Aorta (tissue), 5 donors: ENCODE data around the gene FMNL2. TPM values are rescaled to one million over a fixed set of nuclear protein-coding genes. Genes with fewer than 3 reads are reported as not detected.

Source experiments
- ATAC-seq: fragments of 200-7000 bp; cut with Tn5 transposase; one replicate; pipeline ENCODE4 v1.9.1; 2022; ENCODE audit warnings: moderate library complexity; ENCODE audit not compliant: low FRiP score
- DNase-seq, 2 donors: peaks; one replicate each; pipeline ENCODE4 v3.0.0-alpha.2; 2020
- H3K27ac ChIP-seq, 2 donors: one replicate each; pipeline ENCODE4 v1.5.1; 2013; ENCODE audit warnings: low read length in 2 of 2, mild to moderate bottlenecking in 2 of 2, moderate library complexity in 2 of 2, control low read depth in 1 of 2, inconsistent platforms in 1 of 2, low read depth in 1 of 2
- H3K27me3 ChIP-seq, 2 donors: one replicate each; pipeline ENCODE4 v1.6.1; 2013; ENCODE audit warnings: control low read depth in 1 of 2, low read length in 1 of 2, mild to moderate bottlenecking in 1 of 2, moderate library complexity in 1 of 2; ENCODE audit not compliant: insufficient read depth in 2 of 2, control insufficient read depth in 1 of 2
- H3K36me3 ChIP-seq, 2 donors: one replicate each; pipeline ENCODE4 v1.6.1; 2013; ENCODE audit warnings: control low read depth in 1 of 2, low read length in 1 of 2, mild to moderate bottlenecking in 1 of 2; ENCODE audit not compliant: insufficient read depth in 2 of 2, control insufficient read depth in 1 of 2
- H3K4me1 ChIP-seq, 2 donors: one replicate each; pipeline ENCODE4 v1.6.1; 2013; ENCODE audit warnings: low read length in 2 of 2, control low read depth in 1 of 2, mild to moderate bottlenecking in 1 of 2, moderate library complexity in 1 of 2; ENCODE audit not compliant: insufficient read depth in 2 of 2, control insufficient read depth in 1 of 2
- H3K4me3 ChIP-seq, 2 donors: one replicate each; pipeline ENCODE4 v1.5.1; 2013; ENCODE audit warnings: low read length in 2 of 2, control low read depth in 1 of 2, mild to moderate bottlenecking in 1 of 2
- H3K9me3 ChIP-seq: one replicate; pipeline ENCODE4 v1.6.1; 2013; ENCODE audit warnings: mild to moderate bottlenecking, low read length; ENCODE audit not compliant: control insufficient read depth
- WGBS, 2 donors: extraction: QIAGEN DNeasy Blood & Tissue Kit; methylation state at CpG; one replicate each; pipeline ENCODE4 v1.1.7; 2013; 5-methylcytosine and 5-hydroxymethylcytosine counted together
- intact Hi-C, 2 donors: fragments of 100-400 bp; cut with DNase I; formaldehyde crosslinking; loops; one replicate each; pipeline versions ENCODE4 v1.14.2 to v1.15.0; 2022
- polyA plus RNA-seq, 2 donors: library from polyadenylated mRNA; stranded (reverse); fragments of 200-250 nt; gene quantifications; one replicate each; pipeline ENCODE4 v1.2.3, GENCODE V29; 2013
- total RNA-seq, 2 donors: library from RNA; stranded (reverse); fragmentation: NEBNext Ultra II Directional; extraction: Animal tissue kit (Norgen Biotek cat#: 25700); gene quantifications; one replicate each; pipeline ENCODE4 v1.2.1, GENCODE V29; 2021
- donor health status: healthy with polysubstance abuse.
- donor health status: Bipolar disorder and iron deficiency.
- donor health status: DM: no; HTN: no; CAD: no.
- donor health status: DM: no; HTN: no; CAD: no.
- donor health status: DM: yes; HTN: yes; CAD: no.

The FMNL2 gene
- total and polyA plus RNA-seq, 4 donors = 10.7 to 55.1 (median 33.7) TPM

DNA sequence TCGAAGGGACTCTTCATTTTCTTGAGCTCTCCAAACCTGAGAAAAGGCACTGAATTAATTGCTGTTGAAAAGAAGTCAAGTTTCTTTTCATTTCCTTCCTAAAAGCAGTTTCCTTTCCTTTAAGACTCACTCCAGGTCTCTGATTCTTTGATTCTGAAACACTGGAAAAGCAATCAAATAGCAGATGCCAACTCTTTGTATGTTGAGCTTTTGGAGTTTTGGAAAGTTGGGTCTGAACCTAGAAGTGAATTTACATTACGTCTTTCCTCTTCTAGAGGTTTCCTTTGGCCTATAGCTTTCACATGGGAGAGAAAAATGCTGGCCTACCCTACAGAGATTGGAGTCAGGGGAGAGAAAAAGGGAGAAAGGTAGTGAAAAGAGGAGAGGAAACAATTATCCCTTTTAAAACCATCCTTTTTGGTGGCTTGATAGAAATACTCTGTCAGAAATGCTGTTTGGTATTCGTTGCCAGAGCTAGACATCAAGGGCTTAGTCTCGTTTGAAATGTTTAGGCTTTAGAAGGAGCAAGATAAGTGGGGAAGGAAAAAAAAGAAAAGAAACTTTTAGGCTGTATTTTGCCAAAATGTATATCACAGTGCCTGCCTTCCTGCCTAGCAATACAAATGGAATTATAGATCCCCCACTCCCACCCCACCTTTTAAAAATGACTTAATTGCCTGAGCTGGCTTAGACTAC is 194.6 kb downstream of the FMNL2 start:
- DNase-seq (no peak), ATAC-seq (no peak)
- WGBS, 2 donors = 24 to 37% methylated on average over 4 of the region's 4 CpGs
- intact Hi-C loops = loop anchor here in 1 of 2 donors (10.0 kb wide), 2 partner anchors 55 to 125 kb away; no protein-coding TSS in a partner anchor
- no peaks in the 10 kb centered on the region for H3K27me3 ChIP-seq
- peaks cover 5 to 7% of the 10 kb centered on the region in 2 donors for H3K4me1 ChIP-seq
- H3K36me3 ChIP-seq = no peaks in the 10 kb centered on the region
- H3K9me3 ChIP-seq = no peaks in the 10 kb centered on the region
- no peak overlapping the region for H3K4me3 ChIP-seq
- H3K27ac ChIP-seq = peak overlapping the region; percentile 36 to 87

DNA sequence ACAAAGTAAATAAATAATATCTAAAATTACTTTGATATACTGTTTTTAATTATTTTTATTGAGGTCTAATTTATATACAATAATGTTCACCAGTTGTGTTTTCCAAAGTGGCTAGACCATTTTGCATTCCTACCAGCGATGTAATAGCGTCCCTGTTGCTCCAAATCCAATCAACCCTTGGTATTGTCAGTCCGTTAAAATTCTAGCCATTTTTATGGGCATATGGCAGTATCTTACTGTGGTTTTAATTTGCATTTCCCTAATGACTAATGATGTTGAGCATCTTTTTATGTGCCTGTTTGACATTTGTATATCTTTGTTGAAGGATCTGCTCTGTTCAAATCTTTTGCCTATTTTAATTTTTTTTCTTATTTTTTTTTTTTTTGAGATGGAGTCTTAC is 197.3 kb downstream of the FMNL2 start:
- no peak for ATAC-seq
- Histone ChIP-seq H3K4me3 (no peak overlapping the region), H3K27me3 (no peaks in the 10 kb centered on the region), H3K36me3 (no peaks in the 10 kb centered on the region), H3K4me1 (peaks cover 0 to 17% of the 10 kb centered on the region in 2 donors), H3K9me3 (no peaks in the 10 kb centered on the region), H3K27ac (no peak overlapping the region)
- 64% methylated on average over 3 of the region's 3 CpGs for WGBS, 2 donors
- DNase-seq = no peak
- intact Hi-C loops = loop anchor here in 1 of 2 donors (10.0 kb wide), 2 partner anchors 57 to 127 kb away; no protein-coding TSS in a partner anchor

DNA sequence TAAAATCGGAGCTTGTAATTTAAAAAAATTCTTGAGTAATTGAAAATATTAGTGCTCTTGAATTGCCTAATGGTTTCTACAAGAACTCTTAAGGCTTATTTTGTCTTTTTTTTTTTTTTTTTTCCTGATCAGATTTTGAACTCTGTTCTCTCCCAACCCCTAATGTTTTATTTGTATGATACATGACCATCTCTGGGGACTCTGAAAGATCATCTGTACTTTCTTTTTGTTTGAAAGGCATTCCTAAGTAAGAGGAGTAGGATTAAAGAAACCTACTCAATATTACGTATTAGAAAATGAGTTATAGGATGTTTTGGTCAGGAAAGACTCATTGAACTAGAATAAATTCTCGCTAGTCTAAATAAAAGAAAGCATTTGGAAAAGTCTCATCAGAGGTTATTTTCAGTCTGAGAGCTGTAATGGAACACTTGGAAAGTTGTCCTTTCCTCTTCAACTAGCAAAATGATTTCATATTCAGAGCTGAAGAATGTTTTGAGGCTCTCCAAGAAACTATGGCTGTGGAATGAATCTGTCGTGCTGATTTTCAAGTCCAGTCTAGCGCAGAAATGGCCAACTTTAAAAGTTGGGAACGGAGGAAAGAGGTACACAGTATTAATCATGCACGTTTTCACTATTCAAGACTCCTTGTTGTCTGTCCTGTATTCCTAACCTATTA is 199.6 kb downstream of the FMNL2 start:
- no peaks in the 10 kb centered on the region for H3K9me3 ChIP-seq
- DNase-seq (no peak), ATAC-seq (peak; percentile 72)
- peak overlapping the region; percentile 44 to 97 for H3K27ac ChIP-seq
- WGBS, 2 donors = 4 to 11% methylated on average over 7 of the region's 7 CpGs
- H3K4me1 ChIP-seq = peaks cover 0 to 15% of the 10 kb centered on the region in 2 donors
- peak overlapping the region in 1 of 2 donors; percentile 41 for H3K4me3 ChIP-seq
- H3K36me3 ChIP-seq = no peaks in the 10 kb centered on the region
- H3K27me3 ChIP-seq = no peaks in the 10 kb centered on the region
- intact Hi-C loops = loop anchor here in 1 of 2 donors (10.0 kb wide), 2 partner anchors 60 to 130 kb away; no protein-coding TSS in a partner anchor

DNA sequence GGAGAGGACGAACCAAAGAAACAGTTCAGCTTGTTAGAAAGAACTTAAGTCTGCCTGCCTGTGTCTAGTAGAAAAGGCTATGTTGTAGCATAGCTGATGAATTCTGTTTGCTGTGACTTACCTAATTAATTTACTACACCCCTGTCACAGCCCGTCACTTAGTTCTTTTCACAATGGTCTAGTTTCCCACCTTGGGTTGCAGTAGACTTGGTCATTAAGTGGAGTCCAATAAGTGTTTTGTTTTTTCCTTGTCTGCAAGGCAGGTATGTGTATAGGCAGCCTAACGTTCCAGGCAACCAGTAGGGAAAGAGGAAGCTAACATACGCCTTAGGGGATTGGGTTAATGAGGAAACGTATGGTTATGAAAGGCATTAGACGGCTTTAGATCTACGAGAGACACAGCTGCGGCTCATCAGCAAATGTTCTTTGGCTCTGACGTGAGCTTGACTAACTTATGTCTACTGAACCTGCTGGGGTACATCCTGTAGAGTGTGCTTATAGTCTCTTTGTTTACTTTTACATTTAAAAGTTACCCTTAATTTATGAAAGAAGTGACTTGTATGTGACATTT is 202.2 kb downstream of the FMNL2 start:
- Histone ChIP-seq H3K27ac (no peak overlapping the region), H3K4me1 (peaks cover 0 to 15% of the 10 kb centered on the region in 2 donors), H3K27me3 (no peaks in the 10 kb centered on the region), H3K9me3 (no peaks in the 10 kb centered on the region), H3K4me3 (no peak overlapping the region), H3K36me3 (no peaks in the 10 kb centered on the region)
- ATAC-seq = no peak
- intact Hi-C loops = loop anchor here in 1 of 2 donors (10.0 kb wide), 2 partner anchors 62 to 132 kb away; no protein-coding TSS in a partner anchor
- no peak for DNase-seq
- 70 to 75% methylated on average over 9 of the region's 9 CpGs for WGBS, 2 donors

DNA sequence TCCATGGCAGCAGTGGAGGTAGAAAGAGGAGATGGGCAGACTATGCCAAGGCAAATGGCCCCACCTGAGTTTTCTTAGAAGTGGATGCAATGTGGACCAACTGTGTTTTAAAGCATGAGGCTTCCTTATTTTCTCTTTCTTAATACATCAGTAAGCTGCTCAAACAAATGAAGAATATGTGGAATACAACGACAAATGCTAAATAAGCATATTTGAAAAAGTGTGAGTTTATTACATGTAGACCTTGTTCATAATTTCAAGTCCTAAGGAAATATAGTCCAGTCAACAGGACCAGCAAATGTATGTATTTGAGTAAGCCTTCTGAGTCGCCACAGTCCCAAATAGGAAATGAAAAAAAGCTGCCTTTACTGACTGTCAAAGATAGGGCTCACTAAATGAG is 204.4 kb downstream of the FMNL2 start:
- intact Hi-C loops = loop anchor here in 1 of 2 donors (10.0 kb wide), 2 partner anchors 65 to 135 kb away; no protein-coding TSS in a partner anchor

DNA sequence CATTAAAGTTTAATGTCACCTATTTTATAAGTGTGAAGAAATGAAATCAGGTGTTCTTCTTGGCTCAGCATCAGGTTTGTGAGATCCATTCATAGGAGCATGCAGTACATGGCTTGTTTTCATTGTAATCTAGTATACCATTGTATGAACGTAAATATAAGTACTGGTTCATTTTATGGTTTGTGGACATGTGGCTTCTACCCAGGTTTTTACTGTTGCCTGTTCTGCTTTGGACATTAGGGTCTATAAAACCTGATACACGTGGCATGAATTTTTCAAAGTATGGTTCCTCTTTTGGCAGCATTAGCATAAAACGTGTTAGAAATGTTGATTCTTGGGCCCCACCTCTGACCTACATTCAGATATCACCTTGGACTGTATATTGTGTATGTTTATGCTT is 206.7 kb downstream of the FMNL2 start:
- no peaks in the 10 kb centered on the region for H3K9me3 ChIP-seq
- ATAC-seq = no peak
- H3K27me3 ChIP-seq = no peaks in the 10 kb centered on the region
- 92 to 94% methylated on average over 3 of the region's 3 CpGs for WGBS, 2 donors
- H3K4me3 ChIP-seq = no peak overlapping the region
- H3K36me3 ChIP-seq = no peaks in the 10 kb centered on the region
- intact Hi-C loops = loop anchor here in 1 of 2 donors (5.0 kb wide), 1 partner anchor 39 kb away; no protein-coding TSS in a partner anchor
- no peak for DNase-seq
- peaks cover 2 to 12% of the 10 kb centered on the region in 2 donors for H3K4me1 ChIP-seq
- H3K27ac ChIP-seq = no peak overlapping the region

More for the DNA sequence above, 204.4 kb downstream of the FMNL2 start:
- ATAC-seq (no peak), DNase-seq (no peak)
- H3K9me3 ChIP-seq = no peaks in the 10 kb centered on the region
- no peaks in the 10 kb centered on the region for H3K27me3 ChIP-seq
- H3K27ac ChIP-seq = no peak overlapping the region
- H3K36me3 ChIP-seq = no peaks in the 10 kb centered on the region
- 98 to 99% methylated on average over 2 of the region's 2 CpGs for WGBS, 2 donors
- peaks cover 2 to 19% of the 10 kb centered on the region in 2 donors for H3K4me1 ChIP-seq
- no peak overlapping the region for H3K4me3 ChIP-seq

DNA sequence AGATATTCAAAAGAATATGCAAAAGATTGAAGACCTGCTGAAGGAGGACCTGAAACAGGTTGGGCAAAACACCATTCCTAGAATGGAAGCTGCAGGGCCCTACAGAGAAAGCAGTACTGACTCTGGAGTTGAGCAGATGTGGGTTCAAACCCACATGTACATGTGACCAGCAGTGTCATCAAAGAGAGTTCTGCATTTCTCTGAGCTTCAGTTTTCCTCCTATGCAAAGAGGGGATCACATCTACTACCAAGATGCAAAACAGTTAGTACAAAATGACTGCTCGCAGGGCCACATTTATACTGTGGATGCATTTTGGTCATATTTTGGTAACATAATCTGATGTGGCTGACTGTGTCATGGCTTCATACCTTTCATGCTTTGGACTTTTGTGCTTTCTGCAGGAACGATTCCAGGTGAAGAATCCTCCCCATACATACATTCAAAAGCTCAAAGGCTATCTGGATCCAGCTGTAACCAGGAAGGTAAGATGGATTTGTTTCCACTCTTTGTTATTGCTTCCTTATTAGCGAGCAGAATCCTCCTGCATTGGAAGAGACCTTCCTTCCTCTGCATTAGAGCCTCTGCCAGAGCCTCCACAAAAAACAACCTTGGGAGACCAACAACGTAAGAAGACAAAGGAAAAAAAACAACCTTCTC is 207.5 kb downstream of the FMNL2 start:
- peak overlapping the region; percentile 63 to 80 for H3K27ac ChIP-seq
- WGBS, 2 donors = 62 to 67% methylated on average over 4 of the region's 4 CpGs
- ATAC-seq = no peak

DNA sequence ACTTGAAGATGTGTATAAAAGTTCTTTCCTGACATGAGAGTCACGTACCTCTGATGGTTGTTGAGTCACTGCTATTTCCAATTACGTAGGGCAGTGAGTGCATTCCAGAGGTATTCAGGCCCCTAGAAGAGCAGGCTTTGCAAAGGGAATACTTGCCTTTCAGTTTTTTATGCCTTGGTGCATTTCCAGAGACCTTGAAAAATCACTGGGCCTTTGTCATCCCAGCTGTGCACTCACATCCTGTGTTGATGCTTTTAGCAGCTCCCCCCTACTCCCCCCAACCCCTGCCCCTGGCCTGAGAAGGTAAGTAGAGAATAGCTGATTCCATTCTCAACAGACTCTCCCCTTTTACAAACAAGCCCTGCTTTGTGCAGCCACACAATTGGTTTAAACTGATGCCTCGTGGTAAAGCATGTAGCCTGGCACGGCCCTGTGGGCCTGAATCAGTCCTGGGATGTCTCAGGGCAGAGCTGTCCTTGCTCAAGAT is 208.1 kb downstream of the FMNL2 start:
- 5 to 10% methylated on average over 4 of the region's 4 CpGs for WGBS, 2 donors
- no peak for DNase-seq
- Histone ChIP-seq H3K27me3 (no peaks in the 10 kb centered on the region), H3K4me3 (no peak overlapping the region), H3K4me1 (peaks cover 2 to 14% of the 10 kb centered on the region in 2 donors), H3K9me3 (no peaks in the 10 kb centered on the region), H3K36me3 (no peaks in the 10 kb centered on the region), H3K27ac (peak overlapping the region; percentile 80 to 98)
- ATAC-seq = peak; percentile 72
- intact Hi-C loops = loop anchor here in 1 of 2 donors (5.0 kb wide), 1 partner anchor 41 kb away; no protein-coding TSS in a partner anchor

More for the DNA sequence above, 207.5 kb downstream of the FMNL2 start:
- H3K9me3 ChIP-seq = no peaks in the 10 kb centered on the region
- peaks cover 2 to 9% of the 10 kb centered on the region in 2 donors for H3K4me1 ChIP-seq
- intact Hi-C loops = loop anchor here in 1 of 2 donors (5.0 kb wide), 1 partner anchor 40 kb away; no protein-coding TSS in a partner anchor
- DNase-seq = no peak
- H3K27me3 ChIP-seq = no peaks in the 10 kb centered on the region
- H3K36me3 ChIP-seq = no peaks in the 10 kb centered on the region
- no peak overlapping the region for H3K4me3 ChIP-seq
